ENCODE data around the gene WNT11. TPM values are rescaled to one million over a fixed set of nuclear protein-coding genes. Genes with fewer than 3 reads are reported as not detected.

Gene WNT11
- total RNA-seq, 6 experiments from 2014 or later = 2.8 to 13.1 (median 5.5) TPM

DNA sequence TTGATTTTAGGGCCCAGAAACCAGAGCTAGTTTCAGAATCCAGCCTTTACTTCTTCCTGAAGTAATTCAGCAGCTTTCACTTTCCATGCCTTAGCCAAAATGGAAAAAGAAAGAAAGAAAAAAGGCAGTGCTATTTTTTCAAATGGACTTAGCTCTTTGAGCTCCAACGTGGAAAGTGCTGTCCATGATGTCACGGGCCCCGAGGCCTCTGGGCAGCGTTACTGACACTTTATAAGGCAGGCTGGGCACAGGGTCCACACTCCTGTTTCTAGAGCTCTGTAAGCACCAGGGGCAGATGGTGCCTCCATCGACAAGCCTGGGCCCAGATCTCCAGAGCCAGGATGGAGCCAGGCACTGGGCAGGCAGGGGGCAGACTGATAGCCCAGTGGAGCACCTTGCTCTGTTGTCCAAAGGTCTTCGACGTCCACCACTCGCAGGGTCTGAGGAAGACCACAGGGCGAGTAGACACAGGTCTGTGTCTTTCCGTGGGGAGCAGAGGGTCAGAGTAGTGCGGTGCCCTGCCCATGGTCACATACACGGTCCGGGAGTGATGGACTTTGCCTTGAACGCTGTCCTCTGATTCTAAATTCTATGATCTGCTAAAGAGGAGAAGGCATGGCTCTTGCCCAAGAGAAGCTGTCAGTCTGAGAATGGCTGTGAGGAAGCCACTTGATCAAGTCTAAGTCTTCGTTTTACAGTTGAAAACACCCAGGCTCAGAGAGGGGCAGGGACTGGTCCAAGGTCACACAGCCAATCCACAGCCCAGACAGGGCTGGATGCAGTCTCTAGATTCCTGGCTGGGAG lies 22.0 kb upstream of the WNT11 start:
- peak; percentile 88 for TF ChIP-seq POLR2A (IDR thresholded peaks at IDR 0.05)
- no peak for TF ChIP-seq CTCF (IDR thresholded peaks at IDR 0.05)
- DNase-seq = peak; percentile 64 to 86 (median 80)
- H3K9me3 ChIP-seq = no peaks in the 10 kb centered on the region
- intact Hi-C loops (cut with DNase I) = no loop called here
- peak; percentile 83 to 88 (median 83) for ATAC-seq
- H3K36me3 ChIP-seq = no peaks in the 10 kb centered on the region
- 43% methylated on average over 13 of the region's 15 CpGs for WGBS (ENCODE audit: insufficient coverage, low coverage, low lambda C conversion rate, missing lambda C conversion rate)
- no peaks in the 10 kb centered on the region for H3K27me3 ChIP-seq
- peaks cover 0 to 23% (median 4%) of the 10 kb centered on the region in 4 donors for H3K4me1 ChIP-seq
- H3K4me3 ChIP-seq = no peak overlapping the region
- peak overlapping the region; percentile 65 to 97 (median 96) for H3K27ac ChIP-seq

DNA sequence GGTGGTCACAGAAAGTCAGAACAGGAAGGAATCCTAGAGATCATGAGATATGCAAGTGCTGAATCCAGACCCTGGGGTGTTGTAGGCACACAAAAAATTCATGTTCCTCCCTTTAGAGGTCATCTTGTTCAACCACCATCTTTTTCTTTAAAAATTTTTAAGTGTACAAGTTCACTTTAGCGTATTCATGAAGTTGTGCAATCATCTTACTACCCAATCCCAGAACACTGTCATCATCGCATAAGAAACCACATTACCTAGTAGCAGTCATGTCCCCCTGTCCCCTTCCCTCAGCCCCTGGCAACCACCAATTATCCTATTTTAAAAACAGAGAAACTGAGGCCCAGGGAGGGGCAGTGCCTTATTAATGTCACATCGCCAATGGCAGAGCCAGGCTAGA lies 20.3 kb upstream of the WNT11 start:
- peak overlapping the region in 2 of 3 donors; percentile 96 to 97 for H3K27ac ChIP-seq
- H3K27me3 ChIP-seq = no peaks in the 10 kb centered on the region
- WGBS (ENCODE audit: insufficient coverage, low coverage, low lambda C conversion rate, missing lambda C conversion rate) = 70% methylated on average over 3 of the region's 3 CpGs
- ATAC-seq = no peak
- no peak overlapping the region for H3K4me3 ChIP-seq
- H3K36me3 ChIP-seq = no peaks in the 10 kb centered on the region
- H3K4me1 ChIP-seq = peaks cover 0 to 23% (median 4%) of the 10 kb centered on the region in 4 donors
- intact Hi-C loops (cut with DNase I) = no loop called here
- no peak for TF ChIP-seq CTCF (IDR thresholded peaks at IDR 0.05)
- no peak for TF ChIP-seq POLR2A (IDR thresholded peaks at IDR 0.05)
- DNase-seq = no peak
- no peaks in the 10 kb centered on the region for H3K9me3 ChIP-seq

DNA sequence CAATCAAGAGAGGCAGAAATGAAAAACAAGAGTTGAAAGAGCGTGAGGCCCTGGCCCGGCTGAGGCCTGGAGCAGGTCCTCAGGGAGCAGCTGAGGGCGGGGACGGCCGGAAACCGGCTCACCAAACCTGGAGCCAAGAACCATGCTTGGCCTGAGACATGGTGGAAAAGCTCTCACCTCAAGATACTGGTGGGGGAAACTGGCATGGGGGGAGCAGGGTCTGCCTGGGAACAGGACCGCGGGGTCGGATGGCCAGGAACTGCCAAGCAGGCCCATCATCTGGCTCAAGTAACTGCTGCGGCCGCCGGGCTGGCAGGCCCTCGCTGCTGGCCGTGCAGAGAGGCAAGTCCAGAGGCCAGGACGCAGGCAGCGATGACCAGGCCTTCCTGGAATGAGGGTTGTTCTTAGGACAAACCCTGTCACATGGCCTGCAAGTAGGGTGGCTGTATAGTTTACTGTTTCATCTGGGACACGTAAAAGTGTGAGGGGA lies 18.9 kb upstream of the WNT11 start:
- no peaks in the 10 kb centered on the region for H3K27me3 ChIP-seq
- TF ChIP-seq CTCF (IDR thresholded peaks at IDR 0.05) (no peak), POLR2A (IDR thresholded peaks at IDR 0.05) (no peak)
- peak overlapping the region in 1 of 3 donors; percentile 58 for H3K27ac ChIP-seq
- peaks cover 0 to 23% (median 4%) of the 10 kb centered on the region in 4 donors for H3K4me1 ChIP-seq
- WGBS (ENCODE audit: insufficient coverage, low coverage, low lambda C conversion rate, missing lambda C conversion rate) = 97% methylated on average over 6 of the region's 17 CpGs
- H3K9me3 ChIP-seq = no peaks in the 10 kb centered on the region
- H3K36me3 ChIP-seq = no peaks in the 10 kb centered on the region
- ATAC-seq = peak in 2 of 4 donors; percentile 2 to 52
- DNase-seq = peak in 1 of 3 donors; percentile 73
- intact Hi-C loops (cut with DNase I) = no loop called here
- no peak overlapping the region for H3K4me3 ChIP-seq

- no peaks in the 10 kb centered on the region for H3K36me3 ChIP-seq
- ATAC-seq (no peak), DNase-seq (no peak)
- no peak overlapping the region for H3K4me3 ChIP-seq
- H3K4me1 ChIP-seq = peaks cover 0 to 23% (median 4%) of the 10 kb centered on the region in 4 donors
- no peak overlapping the region for H3K27ac ChIP-seq
- TF ChIP-seq POLR2A (IDR thresholded peaks at IDR 0.05) (no peak), CTCF (IDR thresholded peaks at IDR 0.05) (no peak)
- no peaks in the 10 kb centered on the region for H3K9me3 ChIP-seq
- WGBS (ENCODE audit: insufficient coverage, low coverage, low lambda C conversion rate, missing lambda C conversion rate) = 83% methylated on average over 2 of the region's 10 CpGs
- H3K27me3 ChIP-seq = no peaks in the 10 kb centered on the region
- intact Hi-C loops (cut with DNase I) = no loop called here
Measured at GRCh38 chr11:76224461-76225121, 18.3 kb upstream of the WNT11 start.
